ENCODE results near the gene ILDR1.

DNA sequence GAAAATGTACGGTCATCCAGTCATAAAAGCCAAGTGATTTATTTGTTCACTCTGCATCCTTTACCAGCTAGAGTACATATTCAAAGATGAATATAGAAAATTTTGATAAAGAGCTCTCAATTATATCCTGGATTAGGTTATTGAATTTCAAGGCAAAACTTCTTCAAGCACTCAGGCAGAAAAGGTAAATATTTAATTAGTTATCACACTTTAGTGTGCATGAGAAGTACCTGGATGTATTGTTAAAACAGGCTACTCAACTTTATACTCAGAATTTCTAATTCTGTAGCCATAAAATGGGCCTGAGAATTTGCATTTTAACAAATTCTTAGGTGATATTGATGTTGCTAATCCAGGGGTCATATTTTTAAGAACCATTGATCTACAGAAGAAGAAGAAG lies 45.3 kb downstream of the ILDR1 start:
- TF ChIP-seq CTCF (conservative IDR thresholded peaks at IDR 0.05; ENCODE audit: low read length) = no peak
- TF ChIP-seq EZH2phosphoT487 (IDR thresholded peaks at IDR 0.05; ENCODE audit: borderline replicate concordance, low read depth, low read length) = no peak
